Hepatocyte (in vitro differentiated cells): Measurements from ENCODE around the gene COPE. TPM values are rescaled to one million over a fixed set of nuclear protein-coding genes. Genes with fewer than 3 reads are reported as not detected.

ENCODE experiments used
- DNase-seq: peaks from one replicate; pipeline ENCODE4 v3.0.0-alpha.2; 2016; ENCODE audit warnings: low spot score
- H2AFZ ChIP-seq: fragments of 200-600 bp; sonication (generic); 2 replicates; pipeline ENCODE4 v1.6.0; 2016; ENCODE audit warnings: antibody characterized with exemption, mild to moderate bottlenecking
- H3K27ac ChIP-seq: fragments of 200-600 bp; sonication (generic); 2 replicates; pipeline ENCODE4 v1.5.1; 2016; ENCODE audit warnings: mild to moderate bottlenecking
- H3K27me3 ChIP-seq: fragments of 200-600 bp; sonication (generic); 2 replicates; pipeline ENCODE4 v1.6.1; 2016
- H3K36me3 ChIP-seq: fragments of 200-600 bp; sonication (generic); replicated peaks from 2 replicates; pipeline ENCODE4 v1.5.1; 2016; ENCODE audit warnings: low read depth; ENCODE audit not compliant: insufficient read depth
- H3K4me1 ChIP-seq: fragments of 200-600 bp; sonication (generic); 2 replicates; pipeline ENCODE4 v1.5.1; 2016; ENCODE audit warnings: mild to moderate bottlenecking, moderate library complexity; ENCODE audit not compliant: insufficient read depth
- H3K4me2 ChIP-seq: fragments of 200-600 bp; sonication (generic); 2 replicates; pipeline ENCODE4 v1.6.0; 2016
- H3K4me3 ChIP-seq: fragments of 200-600 bp; sonication (generic); 2 replicates; pipeline ENCODE4 v1.5.1; 2016; ENCODE audit warnings: mild to moderate bottlenecking
- H3K79me2 ChIP-seq: fragments of 200-600 bp; sonication (generic); 2 replicates; pipeline ENCODE4 v1.6.0; 2017; ENCODE audit warnings: mild to moderate bottlenecking
- H3K9me2 ChIP-seq: fragments of 200-600 bp; sonication (generic); replicated peaks from 2 replicates; pipeline ENCODE4 v1.6.0; 2017; ENCODE audit warnings: mild to moderate bottlenecking; ENCODE audit not compliant: insufficient read depth
- H3K9me3 ChIP-seq: fragments of 200-600 bp; sonication (generic); 2 replicates; pipeline ENCODE4 v1.5.1; 2016; ENCODE audit warnings: low read depth, mild to moderate bottlenecking
- H4K20me1 ChIP-seq: fragments of 200-600 bp; sonication (generic); 2 replicates; pipeline ENCODE4 v1.6.0; 2016; ENCODE audit warnings: mild to moderate bottlenecking; ENCODE audit not compliant: insufficient read depth, poor library complexity, severe bottlenecking
- CTCF ChIP-seq: fragments of 200-600 bp; sonication (generic); IDR thresholded peaks from 2 replicates; pipeline ENCODE4 v1.5.1; 2016; ENCODE audit warnings: antibody characterized with exemption, mild to moderate bottlenecking; ENCODE audit not compliant: poor library complexity
- EZH2 ChIP-seq: fragments of 200-600 bp; sonication (generic); IDR thresholded peaks from 2 replicates; pipeline ENCODE4 v1.6.1; 2016; ENCODE audit warnings: antibody characterized with exemption, mild to moderate bottlenecking, borderline replicate concordance
- EZH2phosphoT487 ChIP-seq: fragments of 200-600 bp; sonication (generic); IDR thresholded peaks from one replicate; pipeline ENCODE4 v1.6.1; 2018; ENCODE audit warnings: antibody characterized with exemption, mild to moderate bottlenecking, low read depth, moderate library complexity; ENCODE audit not compliant: unreplicated experiment, severe bottlenecking
- WGBS: methylation state at CpG from one replicate; pipeline ENCODE4 v1.1.6; 2016; ENCODE audit warnings: low lambda C conversion rate; ENCODE audit errors: missing lambda C conversion rate; 5-methylcytosine and 5-hydroxymethylcytosine counted together
- polyA plus RNA-seq: library from polyadenylated mRNA; unstranded; fragments of >200 nt; fragmentation: Nextera tagmentation; extraction: Ambion mirVana; gene quantifications from 2 replicates; pipeline ENCODE4 v1.2.1, GENCODE V29; 2016
- total RNA-seq: library from RNA; depleted of rRNA; stranded (reverse); fragments of >200 nt; gene quantifications from 2 replicates; pipeline ENCODE4 v1.2.3, GENCODE V29; 2014

The COPE gene
- total and polyA plus RNA-seq, 2 experiments from 2014 or later = 228 to 397 TPM

- Histone ChIP-seq H3K4me3 (no peak overlapping the region), H4K20me1 (no peaks in the 10 kb centered on the region), H3K4me2 (peak overlapping the region; percentile 37), H3K27me3 (no peaks in the 10 kb centered on the region), H3K27ac (no peak overlapping the region), H3K79me2 (no peaks in the 10 kb centered on the region), H3K36me3 (no peaks in the 10 kb centered on the region), H3K9me2 (no peaks in the 10 kb centered on the region), H3K4me1 (no peaks in the 10 kb centered on the region), H3K9me3 (no peaks in the 10 kb centered on the region), H2AFZ (no peak overlapping the region)
- WGBS = 32% methylated on average over 4 of the region's 37 CpGs
- TF ChIP-seq EZH2 (no peak), EZH2phosphoT487 (no peak), CTCF (no peak)
- DNase-seq = peak; percentile 76
These were observed 13.1 kb upstream of the COPE start for GRCh38 chr19:18932216-18932841.

DNA sequence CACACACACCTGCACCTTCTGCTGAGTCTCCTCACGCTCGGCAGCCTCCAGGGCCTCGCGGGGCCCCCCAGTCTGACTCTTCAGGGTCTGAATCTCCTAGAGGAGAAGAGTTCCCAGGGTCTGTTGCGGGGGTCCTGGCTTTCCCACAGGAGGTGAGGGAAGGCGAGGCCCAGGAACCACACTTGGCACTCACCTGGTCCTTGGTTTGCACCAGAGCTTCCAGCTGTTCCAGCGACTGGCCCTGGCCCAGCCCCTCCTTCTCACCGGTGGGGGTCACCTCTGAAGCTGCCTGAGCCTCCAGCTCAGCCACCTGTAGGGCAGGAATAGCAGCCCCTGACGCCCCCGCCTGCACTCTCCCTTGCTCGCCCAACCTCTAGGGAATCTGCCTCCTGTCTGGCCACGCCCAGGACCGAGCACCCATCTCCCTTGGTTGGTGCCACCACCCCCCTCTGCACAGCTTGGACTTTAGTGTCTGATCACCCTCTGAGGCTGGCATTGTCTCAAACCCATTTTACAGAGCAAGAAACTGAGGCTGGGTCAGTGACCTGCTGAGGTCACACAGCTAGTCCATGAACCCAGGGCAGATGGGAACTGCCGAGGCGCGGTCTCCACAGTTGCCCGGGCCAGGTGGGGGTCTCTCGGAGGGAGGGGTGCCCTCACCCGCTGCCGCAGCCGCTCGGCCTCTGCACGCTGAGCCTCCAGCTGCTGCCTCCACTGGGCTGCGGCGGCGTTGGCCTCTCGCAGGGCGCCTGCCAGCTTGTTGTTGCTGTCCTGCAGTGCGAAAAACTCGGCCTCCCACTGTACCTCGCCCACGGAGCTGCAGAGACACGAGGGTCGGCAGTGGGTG, 12.4 kb upstream of the COPE start:
- TF ChIP-seq EZH2 (no peak), EZH2phosphoT487 (no peak), CTCF (no peak)
- no peaks in the 10 kb centered on the region for H3K4me1 ChIP-seq
- no peaks in the 10 kb centered on the region for H3K79me2 ChIP-seq
- H2AFZ ChIP-seq = no peak overlapping the region
- H3K9me2 ChIP-seq = no peaks in the 10 kb centered on the region
- H3K27me3 ChIP-seq = no peaks in the 10 kb centered on the region
- peak; percentile 4 for DNase-seq
- WGBS = 89% methylated on average over 33 of the region's 34 CpGs
- H3K36me3 ChIP-seq = no peaks in the 10 kb centered on the region
- no peaks in the 10 kb centered on the region for H3K9me3 ChIP-seq
- no peak overlapping the region for H3K27ac ChIP-seq
- no peak overlapping the region for H3K4me3 ChIP-seq
- no peak overlapping the region for H3K4me2 ChIP-seq
- H4K20me1 ChIP-seq = no peaks in the 10 kb centered on the region

- no peaks in the 10 kb centered on the region for H3K9me2 ChIP-seq
- H3K27ac ChIP-seq = no peak overlapping the region
- no peak overlapping the region for H2AFZ ChIP-seq
- no peaks in the 10 kb centered on the region for H3K79me2 ChIP-seq
- 98% methylated on average over 25 of the region's 25 CpGs for WGBS
- no peak overlapping the region for H3K4me2 ChIP-seq
- no peak overlapping the region for H3K4me3 ChIP-seq
- H3K9me3 ChIP-seq = no peaks in the 10 kb centered on the region
- H3K36me3 ChIP-seq = no peaks in the 10 kb centered on the region
- no peaks in the 10 kb centered on the region for H4K20me1 ChIP-seq
- no peak for DNase-seq
- H3K27me3 ChIP-seq = no peaks in the 10 kb centered on the region
- TF ChIP-seq EZH2phosphoT487 = no peak
- no peak for TF ChIP-seq EZH2
- no peak for TF ChIP-seq CTCF
- H3K4me1 ChIP-seq = no peaks in the 10 kb centered on the region
These were observed 10.1 kb upstream of the COPE start for GRCh38 chr19:18929311-18929710.
